Measurements from ENCODE around the gene CPED1. TPM values are rescaled to one million over a fixed set of nuclear protein-coding genes. Genes with fewer than 3 reads are reported as not detected.

Gene CPED1
- total RNA-seq, result 0.80 and 2.1 TPM in 2 replicates

- H3K4me3 ChIP-seq (ENCODE audit: low read depth, low read length), result peak within 1 kb of the TSS; percentile 56
- peak; percentile 67 for DNase-seq (ENCODE audit: low read depth)
- TF ChIP-seq CTCF (conservative IDR thresholded peaks at IDR 0.05; ENCODE audit: low read depth, low read length), result no peak
These were observed at the start of gene CPED1 for GRCh38 chr7:120988591-120989256. Gene CPED1 (plus strand): TSS chr7:120988711. CDS start chr7:120989622, 911 bp downstream.

- no peak for TF ChIP-seq CTCF (conservative IDR thresholded peaks at IDR 0.05; ENCODE audit: low read depth, low read length)
- no peak overlapping the region for H3K4me3 ChIP-seq (ENCODE audit: low read depth, low read length)
- no peak for DNase-seq (ENCODE audit: low read depth)
These were observed 49.2 kb upstream of the CPED1 start for GRCh38 chr7:120939345-120939744.

GRCh38 chr7:120941064-120941463 is 47.4 kb upstream of the CPED1 start:
- TF ChIP-seq CTCF (conservative IDR thresholded peaks at IDR 0.05; ENCODE audit: low read depth, low read length), result peak; percentile 39
- no peak overlapping the region for H3K4me3 ChIP-seq (ENCODE audit: low read depth, low read length)
- no peak for DNase-seq (ENCODE audit: low read depth)

GRCh38 chr7:120941856-120942255 is 46.7 kb upstream of the CPED1 start:
- no peak for TF ChIP-seq CTCF (conservative IDR thresholded peaks at IDR 0.05; ENCODE audit: low read depth, low read length)
- no peak overlapping the region for H3K4me3 ChIP-seq (ENCODE audit: low read depth, low read length)
- DNase-seq (ENCODE audit: low read depth), result no peak

- no peak overlapping the region for H3K4me3 ChIP-seq (ENCODE audit: low read depth, low read length)
- no peak for TF ChIP-seq CTCF (conservative IDR thresholded peaks at IDR 0.05; ENCODE audit: low read depth, low read length)
- DNase-seq (ENCODE audit: low read depth), result no peak
These were observed 45.6 kb upstream of the CPED1 start for GRCh38 chr7:120942861-120943260.

- DNase-seq (ENCODE audit: low read depth), result no peak
- H3K4me3 ChIP-seq (ENCODE audit: low read depth, low read length), result no peak overlapping the region
- no peak for TF ChIP-seq CTCF (conservative IDR thresholded peaks at IDR 0.05; ENCODE audit: low read depth, low read length)
These were observed 43.5 kb upstream of the CPED1 start for GRCh38 chr7:120944826-120945562.

All from epithelial cell of proximal tubule (primary cell).